NCI-H1694 treated with DMSO at 0.1 percent for 48 hours (cell line): Measurements from ENCODE around the gene STPG2.

Source experiments
- DNase-seq: peaks from one replicate; lab custom pipeline; 2025; lab: John Stamatoyannopoulos, UW

Gene STPG2

DNA sequence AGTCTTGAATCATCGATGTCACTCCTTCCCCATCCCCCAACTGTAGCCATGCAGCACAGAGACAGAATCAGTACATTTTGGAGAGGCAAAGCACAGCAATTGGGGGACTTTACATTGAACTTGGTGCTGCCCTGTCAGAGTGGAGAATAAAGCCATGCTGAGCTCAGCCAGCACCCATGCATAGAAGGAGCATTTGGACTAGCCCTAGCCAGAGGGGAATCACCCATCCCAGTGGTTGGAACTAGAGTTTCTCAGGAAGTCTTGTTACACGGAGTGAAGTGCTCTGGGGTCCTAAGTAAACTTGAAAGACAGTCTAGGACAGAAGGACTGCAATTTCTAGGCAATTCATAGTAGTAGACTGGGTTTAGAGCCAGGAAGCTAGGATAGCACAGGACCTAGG, 49.6 kb downstream of the STPG2 start:
- no peak for DNase-seq

DNA sequence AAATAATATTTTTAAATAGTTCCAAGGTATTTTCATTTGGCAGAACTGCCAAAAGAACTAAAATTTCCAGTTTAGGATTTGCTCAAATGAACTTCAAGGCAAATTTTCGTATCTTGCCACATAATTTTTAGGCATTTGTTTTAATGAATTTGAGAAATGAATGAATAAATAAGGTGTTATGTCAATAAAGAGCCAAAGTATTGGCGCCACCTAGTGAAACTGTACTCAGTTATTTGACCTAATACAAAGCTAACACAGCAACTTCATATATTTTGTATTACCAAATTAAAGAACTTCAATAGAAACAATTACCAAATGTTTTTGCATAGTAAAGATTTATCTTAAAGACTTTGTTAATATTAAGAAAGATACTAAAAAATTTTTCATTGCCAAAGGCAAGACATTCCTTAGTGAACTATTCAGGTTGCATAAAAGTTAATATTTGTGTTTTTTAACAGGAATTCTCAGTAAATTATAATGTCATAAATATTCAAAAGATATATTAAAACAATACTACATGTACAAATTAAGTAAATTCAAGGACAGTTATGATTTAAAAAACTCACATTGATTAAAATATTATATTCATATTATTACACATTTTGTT, 50.3 kb downstream of the STPG2 start:
- no peak for DNase-seq

DNA sequence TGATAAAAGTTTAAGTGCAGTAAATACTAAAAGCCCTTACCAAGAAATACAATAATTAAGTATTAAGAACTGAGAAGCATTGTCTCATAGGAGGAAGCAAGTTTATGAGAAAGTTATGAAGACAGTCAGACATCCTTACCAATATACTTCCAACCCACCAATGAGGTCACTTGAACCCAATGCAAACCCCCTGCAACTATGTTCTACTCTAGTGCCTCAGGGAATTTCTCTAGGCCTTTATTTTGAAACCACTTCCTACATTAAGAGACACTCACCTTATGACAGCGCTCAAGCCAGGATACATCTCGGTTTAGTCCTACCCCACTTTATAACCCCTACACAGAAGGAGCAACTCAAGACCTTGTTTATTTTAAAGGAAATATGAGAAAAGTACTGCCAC, 61.3 kb downstream of the STPG2 start:
- no peak for DNase-seq

DNA sequence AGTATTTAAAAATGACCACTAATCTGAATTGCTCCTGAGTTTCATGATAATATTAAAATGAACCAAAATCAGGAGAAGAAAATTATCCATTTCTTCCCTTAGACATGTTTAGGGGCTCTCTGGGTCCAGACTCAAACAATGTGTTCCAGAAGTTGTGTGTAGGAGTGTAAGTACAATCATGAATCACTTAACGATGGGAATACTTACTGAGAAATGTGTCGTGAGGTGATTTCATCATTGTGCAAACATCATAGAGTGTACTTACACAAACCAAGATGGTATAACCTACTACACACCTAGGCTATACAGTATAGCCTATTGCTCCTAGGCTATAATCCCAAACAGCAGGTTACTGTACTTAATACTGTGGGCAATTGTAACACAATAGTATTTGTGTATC, 74.8 kb downstream of the STPG2 start:
- no peak for DNase-seq

DNA sequence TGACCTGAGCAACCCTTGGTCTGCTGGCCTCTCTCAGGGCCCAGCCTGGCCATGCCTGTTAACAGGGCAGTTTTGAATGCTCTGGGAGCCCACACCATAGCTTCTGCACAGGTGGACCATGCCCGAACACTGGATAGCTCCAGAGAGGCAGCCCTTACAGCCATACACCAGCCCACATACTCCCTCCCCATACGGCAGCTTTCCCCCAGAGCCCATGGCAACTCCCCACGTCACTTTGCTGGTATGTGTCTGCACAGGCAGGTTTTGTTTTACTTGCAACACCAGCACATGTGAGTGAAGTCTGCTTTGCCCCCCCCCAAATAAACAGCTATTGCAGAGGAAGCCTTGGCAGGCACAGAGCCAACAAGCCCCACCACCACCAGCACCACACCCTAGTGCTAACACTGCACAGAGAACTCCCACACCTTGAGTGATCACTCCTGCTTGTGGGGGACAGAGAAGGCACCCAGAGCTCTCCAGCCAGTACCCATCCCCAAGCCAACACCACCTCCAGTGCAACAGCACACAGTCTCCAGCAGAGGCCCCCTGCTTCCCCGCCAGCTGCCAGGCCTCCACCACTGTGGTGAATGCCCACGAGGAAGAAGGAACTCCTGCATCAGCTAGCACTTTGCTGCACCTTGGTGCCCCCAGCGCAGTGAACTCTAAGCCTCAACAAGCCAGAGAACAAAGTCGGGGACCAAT, 87.3 kb downstream of the STPG2 start:
- no peak for DNase-seq

GRCh38 chr4:98046665-98047064, 96.6 kb downstream of the STPG2 start:
- no peak for DNase-seq

DNA sequence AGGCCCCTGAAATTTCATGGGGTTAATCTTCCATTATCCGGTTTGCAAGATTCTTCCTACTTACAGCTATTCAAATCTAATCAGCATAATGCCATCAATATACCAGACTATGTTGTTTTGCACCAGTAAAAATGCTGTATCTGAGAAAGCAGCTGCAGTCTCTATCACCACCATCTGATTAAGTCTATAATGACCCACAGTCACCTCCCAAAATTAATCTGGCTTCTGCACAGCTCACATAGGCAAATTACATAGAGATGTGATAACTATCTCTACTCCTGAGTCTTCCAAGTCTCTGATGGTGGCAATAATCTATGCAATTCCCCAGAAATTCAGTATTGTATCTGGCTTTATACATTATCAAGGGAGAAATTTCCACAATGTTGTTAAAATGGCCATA, 113.2 kb downstream of the STPG2 start:
- DNase-seq: no peak

- DNase-seq: no peak
These were observed 115.4 kb downstream of the STPG2 start for GRCh38 chr4:98027827-98028226.

DNA sequence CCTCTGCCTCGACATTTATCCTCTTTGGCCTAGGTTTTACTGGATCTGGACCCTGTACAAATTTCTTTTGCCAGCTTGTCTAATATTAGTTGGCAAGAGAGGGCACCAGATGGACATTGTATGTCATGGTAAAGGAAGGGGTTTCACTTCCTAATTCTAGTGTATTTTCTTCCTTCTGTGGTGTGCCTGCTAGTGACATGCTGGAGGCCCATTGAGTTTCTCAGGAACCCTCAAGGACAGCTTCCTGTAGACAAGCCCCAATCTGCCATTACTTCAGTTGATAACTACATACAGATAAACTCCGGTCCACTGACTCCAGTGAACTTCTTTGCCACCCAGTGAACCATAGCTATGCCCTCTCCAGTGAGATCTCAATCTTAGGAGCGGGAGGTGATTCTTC, 116.9 kb downstream of the STPG2 start:
- DNase-seq: no peak

DNA sequence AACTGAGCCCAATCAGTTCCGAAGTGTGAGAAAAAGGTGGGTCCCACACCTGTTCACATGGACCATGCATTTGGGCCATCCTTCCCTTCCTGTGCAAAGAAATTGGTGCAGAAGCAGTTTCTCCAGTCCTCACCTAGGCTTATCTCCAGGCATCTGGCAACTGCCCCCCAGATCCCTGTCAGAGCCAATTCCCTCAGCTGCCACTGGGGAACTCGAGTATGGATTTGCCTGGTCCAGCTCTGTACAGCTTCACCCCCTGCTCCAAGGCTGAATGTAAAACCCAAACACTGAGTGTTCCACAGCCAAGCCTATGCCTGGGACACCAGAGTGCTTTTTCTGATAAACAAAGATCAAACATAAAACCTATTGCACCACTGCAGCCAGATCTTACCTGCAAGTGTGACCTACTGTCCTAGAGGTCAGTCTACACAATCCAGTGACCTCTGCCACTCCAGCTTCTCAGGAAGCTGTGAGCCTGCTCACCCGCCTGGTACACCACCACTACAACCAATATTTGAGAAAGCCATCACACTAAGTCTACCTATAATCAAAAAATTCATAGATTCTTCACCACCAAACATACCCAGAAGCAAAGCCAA, 136.4 kb downstream of the STPG2 start:
- no peak for DNase-seq

- no peak for DNase-seq
These were observed 137.2 kb downstream of the STPG2 start for GRCh38 chr4:98006060-98006459.

DNA sequence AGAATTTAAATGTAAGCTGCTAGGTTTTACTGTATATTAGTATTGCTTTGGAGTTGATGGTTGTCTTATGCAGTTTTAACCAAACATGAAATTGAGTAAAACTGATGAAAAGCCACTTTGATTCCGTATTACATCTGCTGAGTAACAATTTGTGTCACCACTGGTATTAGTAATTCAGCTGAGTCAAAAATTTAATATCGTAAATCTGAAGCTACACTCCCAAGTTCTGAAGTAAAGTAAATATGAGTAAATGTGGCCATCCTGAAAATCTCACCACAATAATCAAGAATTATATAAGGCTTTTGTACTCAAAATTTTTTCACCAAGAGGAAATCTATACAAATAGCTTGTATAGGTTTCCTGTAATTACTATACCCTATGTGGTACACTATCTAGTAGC, 142.3 kb downstream of the STPG2 start:
- no peak for DNase-seq

GRCh38 chr4:97998203-97998602, 145.1 kb downstream of the STPG2 start:
- no peak for DNase-seq

DNA sequence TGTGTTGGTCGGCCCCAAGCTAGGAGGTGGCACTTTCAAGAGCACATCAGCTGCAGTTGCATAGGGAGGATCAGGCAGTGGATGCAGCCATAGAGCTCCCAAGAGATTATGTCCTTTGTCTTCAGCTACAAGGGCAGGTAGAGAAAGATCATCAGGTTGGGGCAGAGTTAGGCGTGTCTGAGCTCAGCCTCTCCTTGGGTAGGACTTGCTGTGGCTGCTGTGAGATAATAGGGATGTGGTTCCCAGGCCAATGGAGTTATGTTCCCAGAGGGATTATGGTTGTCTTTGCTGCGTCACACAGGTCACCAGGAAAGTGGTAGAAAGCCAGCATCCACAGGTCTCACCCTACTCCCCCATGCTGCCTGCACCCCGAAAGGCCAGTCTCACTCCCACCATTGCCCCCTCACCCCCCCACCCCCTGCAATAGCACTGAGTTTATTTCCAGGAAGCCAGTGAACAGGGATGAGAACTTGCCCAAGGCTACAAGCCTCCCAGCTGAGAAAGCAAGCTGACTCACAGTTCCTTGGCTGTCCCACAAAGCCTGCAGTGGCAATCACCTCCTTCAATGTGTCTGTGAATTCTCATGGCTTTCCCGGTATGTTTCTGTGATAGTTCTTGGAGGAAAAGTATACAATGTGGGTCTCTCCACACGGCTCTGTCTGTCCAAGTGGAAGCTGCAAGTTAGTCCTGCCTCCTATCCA, 148.4 kb downstream of the STPG2 start:
- DNase-seq: no peak

- no peak for DNase-seq
These were observed 152.9 kb downstream of the STPG2 start for GRCh38 chr4:97990409-97990808.

- DNase-seq: peak; percentile 6
These were observed 156.1 kb downstream of the STPG2 start for GRCh38 chr4:97987019-97987648.

DNA sequence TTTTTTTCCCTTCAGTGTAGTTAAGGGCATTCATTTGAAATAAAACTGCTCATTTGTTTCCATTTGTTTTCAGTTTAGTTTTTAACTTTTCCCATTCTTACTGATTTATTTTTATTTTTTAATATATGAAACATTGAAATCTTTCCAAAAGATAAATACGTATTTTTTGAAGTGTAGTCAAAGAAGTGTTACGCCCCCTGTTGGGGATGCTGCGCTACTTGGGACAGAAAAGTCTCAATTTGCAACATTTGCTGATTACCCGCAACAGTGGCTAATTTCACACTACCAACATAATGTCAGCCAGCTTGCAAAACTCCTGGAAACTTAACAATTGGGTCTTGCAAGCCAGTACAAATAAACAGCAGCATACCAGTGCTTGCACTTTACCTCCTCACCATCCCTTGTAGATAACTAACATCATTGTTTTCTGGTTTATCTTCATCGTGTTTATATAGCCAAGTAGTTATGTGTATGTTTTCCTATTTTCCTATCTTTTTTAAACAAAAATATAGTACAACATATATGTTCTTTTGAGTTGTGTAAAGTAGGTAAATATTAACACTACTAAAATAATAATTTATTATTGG, 158.6 kb downstream of the STPG2 start:
- DNase-seq: no peak

DNA sequence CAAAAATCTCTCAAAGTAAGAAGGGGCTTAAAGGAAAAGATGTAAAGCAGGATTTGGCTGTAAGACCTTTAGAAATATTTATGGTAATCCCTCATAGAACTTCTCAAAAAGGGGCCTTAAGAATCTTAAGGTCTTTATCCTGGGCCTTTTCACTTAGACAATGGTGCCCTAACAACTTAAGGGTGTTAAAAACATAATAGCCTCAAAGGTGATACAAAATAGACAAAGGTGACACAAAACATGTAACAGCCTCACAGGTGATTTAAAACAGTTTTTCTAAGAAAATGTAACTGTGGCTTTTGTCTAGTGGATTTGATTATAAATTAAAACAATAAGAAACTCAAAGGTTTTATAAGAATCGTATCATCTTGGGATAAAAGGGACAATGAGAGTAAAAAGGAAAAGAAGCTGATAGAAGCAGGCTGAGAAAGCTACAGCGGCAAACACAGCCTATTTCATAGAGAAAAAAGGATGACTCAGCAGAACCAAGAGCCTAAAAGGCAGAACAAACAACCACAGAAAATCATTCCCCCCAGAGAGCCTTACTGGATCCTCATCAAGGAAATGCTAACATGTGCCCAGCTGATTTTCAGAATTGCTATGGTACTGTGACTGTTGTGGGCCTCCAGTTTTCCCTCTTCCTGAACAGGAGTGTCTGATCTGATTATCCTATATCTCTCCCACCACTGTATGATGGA, 164.3 kb downstream of the STPG2 start:
- no peak for DNase-seq

DNA sequence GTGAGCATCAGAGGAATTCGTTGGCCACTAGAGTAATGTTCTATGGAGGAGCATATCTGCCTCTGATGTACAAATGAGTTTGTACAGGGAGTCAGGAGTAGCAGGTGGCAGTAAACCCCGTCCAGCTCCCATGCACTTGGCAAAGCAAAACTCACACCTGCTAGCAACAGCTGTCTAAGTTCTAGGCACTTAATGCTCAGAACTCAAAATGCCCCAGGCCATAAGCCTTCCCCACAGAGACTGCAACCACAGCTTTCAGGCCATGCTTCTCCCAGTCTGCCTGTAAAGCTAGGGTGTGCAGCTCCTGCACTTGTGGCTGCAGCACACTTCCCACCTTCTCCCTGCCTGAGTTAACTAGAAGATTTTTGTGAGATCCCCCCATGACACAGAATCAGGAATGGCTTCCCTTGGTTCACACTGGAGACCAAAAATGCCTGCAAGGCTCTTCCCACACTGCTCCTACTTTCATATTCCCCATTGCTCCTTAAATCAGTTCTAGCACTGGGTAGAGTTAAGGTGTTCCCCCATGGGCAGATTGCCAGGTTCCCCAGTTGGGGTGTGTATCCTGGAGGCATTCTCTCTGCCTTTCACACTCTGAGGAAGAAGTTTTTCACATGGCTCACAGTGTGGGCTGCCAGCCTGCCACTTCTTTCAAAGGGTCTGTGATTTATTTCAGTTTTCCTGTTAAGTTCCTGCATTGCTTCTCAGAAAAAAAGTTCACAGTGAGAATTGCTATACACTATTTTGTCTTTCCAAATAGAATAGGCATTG, 189.9 kb downstream of the STPG2 start:
- DNase-seq: no peak

- no peak for DNase-seq
These were observed 190.5 kb downstream of the STPG2 start for GRCh38 chr4:97952763-97953162.

GRCh38 chr4:97950836-97951235, 192.4 kb downstream of the STPG2 start:
- no peak for DNase-seq
